ENCODE results near the gene TMEM205.
"Not testable (repeated sequence)": the region's sequence is repeated elsewhere in the genome, so short reads cannot be mapped to it uniquely, and the experiment has no call there.

Gene TMEM205

DNA sequence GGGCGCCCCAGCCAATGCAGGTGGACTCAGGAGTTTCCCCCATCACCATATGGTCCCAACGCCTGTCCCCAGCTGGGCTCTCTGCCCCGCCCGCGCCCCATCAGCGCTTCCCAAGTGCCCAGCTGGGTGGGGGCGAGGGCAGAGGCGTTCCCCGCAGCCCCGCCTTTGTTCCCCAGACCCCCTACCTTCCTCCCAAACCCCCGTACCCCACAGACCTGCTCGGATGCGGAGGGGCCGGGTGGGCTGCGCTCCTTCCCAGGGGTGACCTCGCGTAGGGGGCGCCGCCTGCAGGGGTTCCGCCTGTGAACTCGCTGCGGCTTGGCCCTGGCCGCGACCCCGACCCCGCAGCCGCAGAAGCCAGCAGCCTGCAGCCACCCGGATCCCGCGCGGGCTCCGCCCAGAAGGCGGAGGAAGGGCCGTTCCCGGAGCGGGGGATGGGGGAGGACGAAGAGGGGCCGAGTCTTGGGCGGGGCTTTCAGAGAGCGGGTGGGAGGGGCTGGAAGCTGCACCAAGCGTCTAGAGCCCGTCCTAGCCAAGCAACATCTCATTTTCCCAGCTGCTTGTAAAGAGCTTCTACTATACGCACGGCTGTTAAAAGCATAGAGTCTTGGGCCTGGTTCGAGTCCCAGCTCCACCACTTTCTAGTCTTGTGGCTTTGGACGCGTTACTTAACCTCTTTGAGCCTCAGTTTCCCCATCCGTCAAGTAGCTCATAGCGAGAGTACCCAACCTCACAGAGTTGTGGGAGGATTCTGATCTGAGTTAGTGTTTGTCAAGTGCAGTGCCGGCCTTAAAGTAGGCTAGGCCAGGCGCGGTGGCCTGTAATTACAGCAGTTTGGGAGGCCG is 6.6 kb downstream of the TMEM205 start, which contains the start of gene RAB3D:
RAB3D (minus strand) TSS at position 404 of the 845 bp plus-strand sequence. CDS start 2,258 bp downstream, outside the sequence.
- peak; percentile 71 to 83 for DNase-seq (ENCODE audit: low read depth in 2 of 2)

DNA sequence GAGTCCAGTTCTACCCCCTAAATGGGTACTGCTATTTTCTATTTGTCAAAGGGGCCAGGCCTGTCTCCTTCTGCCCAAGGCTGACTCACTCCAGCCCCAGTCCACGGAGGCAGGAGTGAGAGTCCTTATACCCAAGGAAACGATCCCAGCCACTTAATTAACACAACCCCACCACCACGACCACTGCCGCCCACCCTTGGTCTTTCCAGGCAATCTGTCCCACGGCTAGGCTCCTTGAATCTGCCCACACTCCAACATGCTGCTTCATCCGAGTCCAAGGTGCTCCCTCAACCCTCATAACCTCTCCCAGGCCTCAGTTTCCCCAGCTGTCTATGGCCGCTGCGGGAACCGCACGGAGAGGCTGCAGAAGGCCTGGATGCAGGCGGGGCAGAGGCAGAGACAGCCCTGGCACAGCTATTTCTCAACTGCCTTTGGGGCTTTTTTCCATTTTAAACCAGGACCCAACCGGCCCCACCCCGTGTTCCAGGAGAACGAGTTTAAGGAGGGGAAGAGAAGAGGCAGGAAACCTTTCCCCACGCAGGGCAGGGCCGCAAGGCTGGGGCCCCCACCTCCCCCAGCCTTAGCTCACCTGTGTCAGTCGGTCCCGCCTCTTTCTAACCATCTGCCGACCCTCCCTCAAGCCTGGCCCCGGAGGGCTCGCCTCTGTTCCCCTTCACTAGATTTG is 7.4 kb downstream of the TMEM205 start:
- DNase-seq (ENCODE audit: low read depth in 2 of 2) = no peak

DNA sequence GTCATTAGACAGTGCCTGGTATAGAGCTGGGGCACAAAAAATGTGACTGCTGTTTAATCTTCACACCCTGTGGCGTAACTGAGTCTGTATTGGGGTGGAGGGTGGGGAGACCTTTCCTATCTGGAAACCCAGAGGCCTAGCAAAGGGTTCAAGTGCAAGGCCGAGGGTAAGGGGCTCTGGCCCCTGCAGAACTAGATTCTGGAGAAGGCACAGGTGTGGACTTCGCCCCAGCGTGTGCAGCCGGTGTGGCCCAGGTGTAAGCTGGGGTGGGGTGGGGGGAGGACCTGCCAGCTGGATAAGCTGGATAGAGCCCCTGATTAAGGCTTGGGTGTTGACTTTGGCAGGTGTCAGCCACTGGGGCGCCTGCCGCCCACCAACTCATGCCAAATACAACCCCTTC is 7.9 kb downstream of the TMEM205 start:
- DNase-seq (ENCODE audit: low read depth in 2 of 2) = no peak

DNA sequence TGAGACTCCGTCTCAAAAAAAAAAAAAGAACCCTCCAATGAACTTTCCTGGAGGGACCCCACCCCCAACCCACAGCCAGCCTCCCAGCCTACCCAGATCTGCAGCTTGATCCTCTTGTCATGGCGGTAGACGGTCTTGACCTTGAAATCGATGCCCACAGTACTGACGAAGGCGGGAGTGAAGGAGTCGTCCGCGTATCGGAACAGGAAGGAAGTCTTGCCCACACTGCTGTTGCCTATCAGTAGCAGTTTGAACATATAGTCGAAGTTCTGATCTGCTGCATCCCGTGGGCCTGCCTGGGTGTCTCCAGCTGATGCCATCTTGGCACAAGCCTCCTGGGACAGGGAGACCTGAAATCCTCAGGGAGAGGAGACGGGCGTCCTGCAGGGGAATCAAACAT is 9.0 kb downstream of the TMEM205 start:
- no peak for DNase-seq (ENCODE audit: low read depth in 2 of 2)

DNA sequence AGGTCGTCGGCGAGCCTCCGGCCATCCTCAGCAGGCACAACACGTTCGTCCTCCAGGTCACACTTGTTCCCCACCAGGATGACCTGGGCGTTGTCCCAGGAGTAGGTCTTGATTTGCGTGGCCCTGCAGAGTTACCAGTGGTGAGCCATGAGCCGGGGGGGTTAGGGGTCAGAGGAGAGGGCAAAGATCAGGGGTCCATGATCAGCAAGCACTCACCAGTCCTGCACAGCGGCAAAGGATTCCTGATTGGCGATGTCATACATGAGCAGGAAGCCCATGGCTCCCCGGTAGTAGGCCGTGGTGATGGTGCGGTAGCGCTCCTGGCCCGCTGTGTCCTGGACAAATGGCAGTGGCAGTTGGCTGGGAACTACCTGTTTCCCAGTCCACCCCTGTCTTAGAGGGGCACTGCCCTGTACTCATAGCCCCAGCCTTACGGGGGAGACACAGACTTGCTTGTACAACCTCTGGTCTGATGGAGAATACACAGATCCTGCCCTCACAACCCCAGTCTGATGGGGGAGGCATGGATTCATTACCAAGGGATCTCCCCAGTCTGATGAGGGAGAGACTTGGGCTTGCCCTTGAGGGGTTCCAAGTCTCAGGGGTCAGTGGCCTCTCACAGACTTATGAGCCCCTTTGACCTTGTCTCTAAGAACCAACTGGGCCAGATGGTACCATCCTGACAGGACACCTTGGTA is 10.5 kb downstream of the TMEM205 start:
- no peak for DNase-seq (ENCODE audit: low read depth in 2 of 2)

DNA sequence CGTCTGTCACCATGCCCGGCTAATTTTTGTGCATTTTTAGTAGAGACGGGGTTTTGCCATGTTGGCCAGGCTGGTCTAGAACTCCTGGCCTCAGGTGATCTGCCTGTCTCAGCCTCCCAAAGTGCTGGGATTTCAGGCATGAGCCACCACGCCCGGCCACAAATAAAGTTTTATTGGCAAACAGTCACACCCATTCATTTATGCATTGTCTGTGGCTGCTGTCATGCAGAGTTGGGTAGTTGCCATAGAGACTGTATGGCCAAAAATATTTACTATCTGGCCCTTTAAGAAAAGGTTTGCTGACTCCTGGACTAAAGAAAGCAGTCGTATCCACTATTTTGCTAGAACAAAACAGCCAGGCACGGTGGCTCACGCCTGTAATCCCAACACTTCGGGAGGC is 12.2 kb downstream of the TMEM205 start:
- not testable (repeated sequence) for DNase-seq (ENCODE audit: low read depth in 2 of 2)

DNA sequence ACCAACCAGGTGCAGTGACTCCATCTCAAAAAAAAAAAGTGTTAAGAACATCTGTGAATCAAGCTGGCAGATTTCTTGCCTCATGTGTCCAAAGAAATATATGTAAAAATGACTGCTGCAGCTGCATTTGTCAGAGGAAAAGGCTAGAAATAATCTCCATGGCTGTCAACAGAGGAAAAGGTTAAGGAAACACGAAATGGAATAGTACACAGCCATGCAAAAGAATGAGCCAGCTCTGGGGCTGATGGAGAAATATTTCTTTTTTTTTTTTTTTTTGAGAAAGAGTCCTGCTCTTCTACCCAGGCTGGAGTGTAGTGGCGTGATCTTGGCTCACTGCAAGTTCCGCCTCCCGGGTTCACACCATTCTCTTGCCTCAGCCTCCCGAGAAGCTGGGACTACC is 13.2 kb downstream of the TMEM205 start:
- no peak for DNase-seq (ENCODE audit: low read depth in 2 of 2)

DNA sequence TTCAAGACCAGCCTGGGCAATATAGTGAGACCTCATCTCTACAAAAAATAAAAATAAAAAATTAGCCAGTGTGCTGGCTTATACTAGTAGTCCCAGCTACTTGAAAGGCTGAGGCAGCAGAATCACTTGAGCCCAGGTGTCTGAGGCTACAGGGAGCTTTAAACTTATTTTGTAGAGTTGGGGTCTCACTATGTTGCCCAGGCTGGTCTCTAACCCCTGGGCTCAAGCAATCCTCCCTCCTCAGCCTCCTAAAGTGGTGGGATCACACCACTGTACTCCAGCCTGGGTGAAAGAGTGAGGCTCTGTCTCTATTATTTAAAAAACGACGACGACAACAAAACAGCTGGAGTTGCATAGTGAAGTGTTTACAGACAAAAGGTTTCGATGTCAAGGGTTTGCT is 14.6 kb downstream of the TMEM205 start:
- DNase-seq (ENCODE audit: low read depth in 2 of 2) = no peak

DNA sequence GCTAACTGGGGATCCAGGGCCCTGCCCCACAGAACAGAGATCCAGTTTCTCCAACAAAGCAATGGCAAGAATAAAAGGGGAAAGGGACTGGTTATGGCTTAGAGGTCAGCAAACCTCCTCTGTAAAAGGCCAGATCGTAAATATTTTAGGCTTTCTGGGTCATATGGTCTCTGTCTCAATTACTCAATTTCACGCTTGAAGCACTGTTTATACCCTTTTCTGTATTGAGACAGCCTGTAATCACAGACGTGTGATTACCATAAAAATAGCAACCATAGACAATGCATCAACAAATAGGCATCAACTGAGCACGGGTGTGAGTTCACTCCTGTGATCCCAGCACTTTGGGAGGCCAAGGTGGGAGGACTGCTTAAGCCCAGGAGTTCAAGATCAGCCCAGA is 15.9 kb downstream of the TMEM205 start:
- no peak for DNase-seq (ENCODE audit: low read depth in 2 of 2)

DNA sequence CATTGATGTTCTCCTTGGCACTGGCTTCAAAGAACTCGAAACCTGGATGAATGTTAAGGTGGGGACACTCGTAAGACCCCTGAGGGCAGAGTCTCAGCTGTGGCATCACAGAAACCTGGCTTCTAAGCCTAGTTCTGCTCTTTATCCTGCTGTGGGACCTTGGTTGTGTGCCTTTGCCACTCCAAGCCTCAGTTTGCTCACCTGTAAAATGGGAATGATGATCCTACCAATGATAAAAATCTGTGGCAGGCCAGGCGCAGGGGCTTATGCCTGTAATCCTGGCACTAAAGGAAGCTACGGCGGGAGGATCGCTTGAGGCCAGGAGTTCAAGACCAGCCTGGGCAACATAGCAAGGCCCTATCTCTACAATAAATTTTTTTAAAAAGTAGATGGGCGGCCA is 20.5 kb downstream of the TMEM205 start:
- DNase-seq (ENCODE audit: low read depth in 2 of 2) = no peak

DNA sequence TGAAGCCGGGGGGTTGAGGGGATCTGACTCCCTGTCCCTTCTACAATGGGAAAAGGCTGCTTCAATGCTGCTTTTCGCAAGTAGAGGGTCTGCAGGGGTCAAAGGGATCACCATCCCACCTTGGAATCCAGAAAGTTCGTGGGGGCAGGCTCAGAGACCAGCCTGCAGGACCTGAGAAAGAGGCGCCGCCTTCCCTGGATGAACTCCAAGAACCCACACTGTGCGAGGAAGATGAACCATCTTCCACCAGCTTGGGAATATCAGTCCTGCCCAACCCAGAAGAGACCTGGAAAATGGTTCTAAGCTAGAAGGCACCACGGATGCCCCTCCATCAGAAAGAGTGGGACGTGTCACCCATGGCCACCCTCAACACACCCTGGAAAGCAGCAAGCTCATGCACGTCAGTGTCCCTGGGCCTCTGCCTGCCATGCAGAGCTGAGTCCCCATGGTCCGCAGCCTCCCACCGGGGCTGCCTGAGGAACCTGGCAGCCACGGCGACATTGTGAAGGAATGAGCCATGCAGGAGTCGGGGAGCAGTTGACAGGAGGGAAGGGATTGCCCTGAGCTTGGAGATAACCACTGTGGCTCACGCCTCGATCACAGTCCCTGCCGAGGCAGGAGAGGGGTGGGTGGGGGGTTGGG is 21.2 kb downstream of the TMEM205 start:
- DNase-seq (ENCODE audit: low read depth in 2 of 2) = no peak

DNA sequence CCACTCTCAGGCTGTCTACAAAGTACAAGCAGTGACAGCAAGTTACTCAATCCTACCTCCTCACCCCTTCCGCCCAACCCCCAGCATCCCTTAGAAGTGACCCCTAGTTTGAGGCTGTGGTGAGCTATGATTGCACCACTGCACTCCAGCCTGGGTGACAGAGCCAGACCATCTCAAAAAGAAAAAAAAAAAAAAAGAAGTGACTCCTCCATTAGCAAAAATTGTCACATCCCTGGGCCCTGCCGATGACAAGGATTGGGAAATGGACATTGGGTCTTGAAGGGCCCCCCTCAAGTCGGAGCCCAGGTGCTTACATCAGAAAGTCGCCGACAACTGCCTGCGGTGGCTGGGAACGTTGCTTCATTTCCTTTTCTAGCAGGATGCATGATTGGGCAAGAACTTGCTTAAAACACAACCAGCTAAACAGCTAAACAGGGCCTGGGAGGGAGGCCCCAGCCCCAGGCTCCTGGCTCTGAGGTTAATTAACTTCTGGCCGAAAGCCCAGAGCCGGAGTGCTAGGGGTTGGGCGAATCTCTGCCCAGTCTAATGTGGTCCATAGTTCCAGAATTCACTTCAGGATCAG is 21.9 kb downstream of the TMEM205 start:
- no peak for DNase-seq (ENCODE audit: low read depth in 2 of 2)

DNA sequence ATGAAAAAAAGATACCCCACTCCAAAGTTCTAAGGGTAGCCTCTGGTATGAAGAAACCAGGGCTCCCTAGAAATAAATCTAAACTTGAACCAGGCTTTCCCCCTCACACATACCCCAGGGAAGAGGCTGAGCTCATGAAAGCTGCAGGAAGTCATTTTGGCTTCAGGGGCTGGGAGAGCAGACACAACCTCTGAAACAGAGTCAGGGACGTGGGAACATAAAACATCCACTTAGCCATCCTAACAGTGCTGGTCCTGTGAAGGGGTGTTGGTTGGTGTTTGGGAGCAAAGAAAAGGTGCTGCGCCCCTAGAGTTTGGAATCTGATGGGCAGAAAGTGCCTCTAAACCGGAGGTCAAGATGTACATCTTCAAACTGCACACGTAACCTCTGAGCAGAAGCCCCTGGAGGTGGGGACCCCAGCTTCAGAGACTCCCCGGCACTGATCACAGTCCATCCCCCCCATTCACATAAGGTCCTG is 22.4 kb downstream of the TMEM205 start:
- DNase-seq (ENCODE audit: low read depth in 2 of 2) = no peak

DNA sequence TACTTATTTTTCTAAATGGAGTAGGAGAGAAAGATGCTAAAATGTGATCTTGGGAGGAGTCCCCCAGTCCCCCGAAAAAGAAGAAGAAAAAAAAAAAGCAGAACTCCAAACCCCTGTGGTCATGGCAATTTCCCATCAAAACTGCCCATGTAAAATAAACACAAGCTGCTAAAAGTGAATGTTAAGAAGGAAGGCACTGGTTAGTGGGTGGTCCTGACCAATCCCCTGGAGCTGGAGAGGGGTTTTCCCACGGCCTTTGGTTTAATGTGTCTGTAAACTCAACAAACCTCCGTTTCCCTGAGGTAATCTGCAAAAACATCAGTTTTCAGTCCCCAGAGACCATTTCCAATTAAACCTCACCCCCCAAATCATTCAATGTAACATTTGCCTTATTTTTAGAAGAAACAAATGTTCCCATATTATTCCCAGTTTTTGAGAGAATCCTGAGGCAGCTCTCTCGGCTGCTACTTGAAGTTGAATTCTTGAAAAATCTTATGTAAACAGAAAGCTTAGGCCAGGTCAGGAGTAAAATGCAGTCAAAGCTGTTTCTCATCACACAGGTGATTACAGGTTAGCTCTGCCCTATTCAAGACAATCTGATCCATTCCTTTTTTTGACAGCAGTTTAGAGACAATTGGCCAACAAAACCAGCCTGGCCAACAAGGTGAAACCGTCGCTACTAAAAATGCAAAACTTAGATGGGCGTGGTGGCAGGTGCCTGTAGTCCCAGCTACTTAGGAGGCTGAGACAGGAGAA is 23.6 kb downstream of the TMEM205 start:
- DNase-seq (ENCODE audit: low read depth in 2 of 2) = no peak

DNA sequence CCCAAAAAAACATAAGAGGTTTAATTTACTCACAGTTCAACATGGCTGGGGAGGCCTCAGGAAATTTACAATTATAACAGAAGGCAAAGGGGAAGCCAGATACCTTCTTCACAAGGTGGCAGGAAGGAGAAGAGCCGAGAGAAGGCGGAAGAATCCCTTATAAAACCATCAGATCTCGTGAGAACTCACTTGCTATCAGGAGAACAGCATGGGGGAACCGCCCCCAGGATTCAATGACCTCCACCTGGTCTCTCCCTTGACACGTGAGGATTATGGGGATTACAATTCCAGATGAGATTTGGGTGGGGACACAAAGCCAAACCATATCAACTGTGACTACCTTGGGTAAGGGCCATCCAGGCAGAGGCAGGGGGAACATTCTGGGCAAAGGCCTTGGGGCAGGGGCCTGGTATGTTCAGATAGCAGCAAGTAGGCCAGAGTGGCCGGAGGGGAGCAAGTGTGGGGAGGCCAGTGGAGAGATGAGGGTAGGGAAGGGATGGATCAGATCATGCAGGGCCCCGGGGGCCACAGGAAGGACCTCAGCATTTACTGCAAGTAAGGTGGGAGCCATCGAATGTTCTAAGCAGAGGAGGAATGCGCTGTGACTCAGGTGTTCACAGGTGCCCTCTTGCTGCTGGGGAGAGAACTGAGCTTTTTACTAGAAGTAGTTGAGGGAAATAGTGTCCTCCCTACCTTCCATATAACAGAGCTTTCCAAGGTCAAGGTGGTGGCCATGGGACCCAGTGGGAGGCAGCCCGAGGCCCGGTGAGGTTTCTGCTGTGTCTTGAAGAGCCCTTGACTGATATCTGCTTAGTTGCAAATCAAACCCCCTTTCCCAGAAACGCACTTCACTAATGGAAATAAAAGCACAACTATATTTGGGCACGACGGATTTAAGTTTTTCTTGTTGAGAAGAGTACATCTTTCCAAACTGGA is 24.6 kb downstream of the TMEM205 start:
- DNase-seq (ENCODE audit: low read depth in 2 of 2) = no peak

DNA sequence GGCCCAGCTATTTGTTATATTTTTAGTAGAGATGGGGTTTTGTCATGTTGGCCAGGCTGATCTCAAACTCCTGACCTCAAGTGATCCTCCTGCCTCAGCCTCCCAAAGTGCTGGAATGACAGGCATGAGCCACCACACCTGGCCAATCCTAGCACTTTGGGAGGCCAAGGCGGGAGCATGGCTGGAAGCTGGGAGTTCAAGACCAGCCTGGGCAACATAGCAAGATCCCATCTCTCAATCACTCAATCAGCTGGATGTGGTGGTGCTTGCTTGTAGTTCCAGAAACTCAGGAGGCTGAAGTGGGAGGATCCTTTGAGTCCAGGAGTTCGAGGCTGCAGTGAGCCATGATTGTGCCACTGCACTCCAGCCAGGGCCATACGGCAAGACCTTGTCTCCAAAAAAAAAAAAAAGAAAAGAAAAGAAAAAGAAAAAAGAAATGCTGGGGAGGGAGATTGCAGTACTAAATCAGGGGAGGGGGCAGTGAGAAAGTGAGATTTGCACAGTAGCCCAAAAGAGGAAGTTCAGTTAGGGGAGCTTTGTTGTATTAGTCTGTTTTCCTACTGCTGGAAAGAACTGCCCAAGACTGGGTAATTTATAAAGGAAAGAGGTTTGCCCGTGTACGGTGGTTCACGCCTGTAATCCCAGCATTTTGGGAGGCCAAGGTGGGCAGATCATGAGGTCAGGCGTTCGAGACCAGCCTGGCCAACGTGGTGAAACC is 25.6 kb downstream of the TMEM205 start:
- DNase-seq (ENCODE audit: low read depth in 2 of 2) = not testable (repeated sequence)

DNA sequence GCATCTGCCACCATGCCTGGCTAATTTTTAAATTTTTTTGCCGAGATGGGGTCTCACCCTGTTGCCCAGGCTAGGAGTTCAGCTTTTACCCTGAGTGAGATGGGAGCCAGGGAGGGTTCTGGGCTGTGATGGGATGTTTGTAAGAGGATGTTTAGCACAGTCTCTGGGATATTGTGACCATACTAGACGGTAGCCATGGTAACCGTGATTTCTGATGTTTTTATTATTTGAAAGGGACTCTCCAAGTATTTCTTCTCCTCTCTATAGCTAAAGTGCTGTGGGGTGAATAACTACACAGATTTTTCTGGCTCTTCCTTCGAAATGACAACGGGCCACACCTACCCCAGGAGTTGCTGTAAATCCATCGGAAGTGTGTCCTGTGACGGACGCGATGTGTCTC is 39.7 kb downstream of the TMEM205 start:
- DNase-seq (ENCODE audit: low read depth in 2 of 2) = no peak

DNA sequence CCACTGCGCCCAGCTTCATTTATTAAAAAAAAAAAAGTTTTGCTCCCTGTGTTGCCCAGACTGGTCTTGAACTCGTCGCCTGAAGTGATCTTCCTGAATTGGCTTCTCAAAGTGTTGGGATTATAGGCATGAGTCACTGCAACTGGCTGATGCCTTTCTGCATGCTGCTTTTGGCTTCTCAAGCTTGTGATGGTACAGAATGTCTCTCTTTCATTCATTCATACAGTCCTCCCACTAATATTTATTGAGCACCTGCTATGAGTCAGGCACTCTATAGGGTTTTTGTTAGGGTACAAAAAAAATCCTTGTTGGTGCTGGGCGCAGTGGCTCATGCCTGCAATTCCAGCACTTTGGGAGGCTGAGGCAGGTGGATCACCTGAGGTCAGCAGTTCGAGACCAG is 41.1 kb downstream of the TMEM205 start:
- no peak for DNase-seq (ENCODE audit: low read depth in 2 of 2)

DNA sequence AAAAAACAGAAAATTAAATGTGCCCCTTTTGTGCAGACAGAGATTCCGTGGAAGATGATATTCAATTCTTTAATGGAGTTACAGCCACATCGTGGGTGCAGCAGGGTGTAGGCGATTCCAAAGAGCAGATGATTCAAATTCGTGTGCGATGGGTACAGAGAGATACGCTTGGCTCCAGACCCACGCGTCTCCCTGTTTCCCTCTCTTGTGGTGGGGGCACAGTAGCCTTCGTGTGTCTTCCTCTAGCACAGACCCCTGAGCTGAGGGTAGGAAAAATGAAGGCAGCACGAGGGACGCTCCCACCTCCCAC is 45.3 kb downstream of the TMEM205 start:
- no peak for DNase-seq (ENCODE audit: low read depth in 2 of 2)

All from activated CD4-positive, alpha-beta T cell treated with anti-CD3 and anti-CD28 coated beads for 24 hours (primary cell).